DOHH2 (cell line): ENCODE results near the gene NGEF.

Source experiments
- H3F3A ChIP-seq: fragments of 200-600 bp; sonication (generic), shearing (Covaris generic); 2 replicates; pipeline ENCODE4 v1.6.0; 2016; ENCODE audit warnings: antibody characterized with exemption, mild to moderate bottlenecking; ENCODE audit not compliant: control insufficient read depth, insufficient read depth
- H3K27ac ChIP-seq: fragments of 200-600 bp; sonication (generic); 2 replicates; pipeline ENCODE4 v1.5.1; 2014; ENCODE audit warnings: low read depth, mild to moderate bottlenecking, low read length, moderate library complexity
- H3K27me3 ChIP-seq: fragments of 200-600 bp; sonication (generic); 2 replicates; pipeline ENCODE4 v1.6.1; 2014; ENCODE audit warnings: mild to moderate bottlenecking, low read length, mixed read lengths; ENCODE audit not compliant: control insufficient read depth
- H3K36me3 ChIP-seq: fragments of 200-600 bp; sonication (generic); 2 replicates; pipeline ENCODE4 v1.6.1; 2014; ENCODE audit warnings: mild to moderate bottlenecking, low read length, moderate library complexity, mixed read lengths; ENCODE audit not compliant: control insufficient read depth
- H3K4me1 ChIP-seq: fragments of 200-600 bp; sonication (generic); 2 replicates; pipeline ENCODE4 v1.6.1; 2014; ENCODE audit warnings: mild to moderate bottlenecking, low read length, mixed read lengths; ENCODE audit not compliant: control insufficient read depth
- H3K4me2 ChIP-seq: fragments of 200-600 bp; sonication (generic); 2 replicates; pipeline ENCODE4 v1.6.0; 2014; ENCODE audit warnings: mild to moderate bottlenecking, low read length, moderate library complexity
- H3K4me3 ChIP-seq: fragments of 200-600 bp; sonication (generic); 2 replicates; pipeline ENCODE4 v1.5.1; 2014; ENCODE audit warnings: mild to moderate bottlenecking, low read length, mixed read lengths
- H3K79me2 ChIP-seq: fragments of 200-600 bp; sonication (generic); 2 replicates; pipeline ENCODE4 v1.6.1; 2014; ENCODE audit warnings: mild to moderate bottlenecking, low read length, mixed read lengths; ENCODE audit not compliant: control insufficient read depth
- H3K9me2 ChIP-seq: fragments of 200-600 bp; sonication (generic); replicated peaks from 2 replicates; pipeline ENCODE4 v1.6.1; 2014; ENCODE audit warnings: mild to moderate bottlenecking, low read length, mixed read lengths; ENCODE audit not compliant: control insufficient read depth
- H3K9me3 ChIP-seq: fragments of 200-600 bp; sonication (generic); 2 replicates; pipeline ENCODE4 v1.6.1; 2014; ENCODE audit warnings: antibody characterized with exemption, low read length, mixed read lengths; ENCODE audit not compliant: control insufficient read depth, insufficient read depth
- H4K20me1 ChIP-seq: fragments of 200-600 bp; sonication (generic); 2 replicates; pipeline ENCODE4 v1.6.0; 2014; ENCODE audit warnings: low read depth, mild to moderate bottlenecking, antibody characterized with exemption, low read length, moderate library complexity; ENCODE audit not compliant: control insufficient read depth, insufficient read depth
- EZH2phosphoT487 ChIP-seq: fragments of 200-600 bp; sonication (generic); IDR thresholded peaks from 2 replicates; pipeline ENCODE4 v1.6.1; 2017; ENCODE audit warnings: borderline replicate concordance, mild to moderate bottlenecking, antibody characterized with exemption, low read length, moderate library complexity, mixed read lengths
- TF ChIP-seq, protein P1 (sequence below): fragments of 200-600 bp; sonication (generic); IDR thresholded peaks from one replicate; pipeline ENCODE4 v1.5.1; 2014; ENCODE audit warnings: antibody characterized with exemption, mild to moderate bottlenecking, low read depth, low read length; ENCODE audit not compliant: poor library complexity, severe bottlenecking

The NGEF gene

GRCh38 chr2:232859385-232859916 lies 153.6 kb downstream of the NGEF start:
- no peaks in the 10 kb centered on the region for H3K9me3 ChIP-seq
- 0 out of 2 replicates have a peak, but pooled peaks cover 3% of the 10 kb centered on the region for H3F3A ChIP-seq
- TF ChIP-seq, protein P1, sequence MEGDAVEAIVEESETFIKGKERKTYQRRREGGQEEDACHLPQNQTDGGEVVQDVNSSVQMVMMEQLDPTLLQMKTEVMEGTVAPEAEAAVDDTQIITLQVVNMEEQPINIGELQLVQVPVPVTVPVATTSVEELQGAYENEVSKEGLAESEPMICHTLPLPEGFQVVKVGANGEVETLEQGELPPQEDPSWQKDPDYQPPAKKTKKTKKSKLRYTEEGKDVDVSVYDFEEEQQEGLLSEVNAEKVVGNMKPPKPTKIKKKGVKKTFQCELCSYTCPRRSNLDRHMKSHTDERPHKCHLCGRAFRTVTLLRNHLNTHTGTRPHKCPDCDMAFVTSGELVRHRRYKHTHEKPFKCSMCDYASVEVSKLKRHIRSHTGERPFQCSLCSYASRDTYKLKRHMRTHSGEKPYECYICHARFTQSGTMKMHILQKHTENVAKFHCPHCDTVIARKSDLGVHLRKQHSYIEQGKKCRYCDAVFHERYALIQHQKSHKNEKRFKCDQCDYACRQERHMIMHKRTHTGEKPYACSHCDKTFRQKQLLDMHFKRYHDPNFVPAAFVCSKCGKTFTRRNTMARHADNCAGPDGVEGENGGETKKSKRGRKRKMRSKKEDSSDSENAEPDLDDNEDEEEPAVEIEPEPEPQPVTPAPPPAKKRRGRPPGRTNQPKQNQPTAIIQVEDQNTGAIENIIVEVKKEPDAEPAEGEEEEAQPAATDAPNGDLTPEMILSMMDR = no peak
- no peak for TF ChIP-seq EZH2phosphoT487
- no peaks in the 10 kb centered on the region for H3K9me2 ChIP-seq
- no peaks in the 10 kb centered on the region for H4K20me1 ChIP-seq
- H3K27ac ChIP-seq = no peak overlapping the region
- H3K4me3 ChIP-seq = no peak overlapping the region
- H3K79me2 ChIP-seq = no peaks in the 10 kb centered on the region
- no peaks in the 10 kb centered on the region for H3K4me1 ChIP-seq
- no peak overlapping the region for H3K4me2 ChIP-seq
- peaks cover 29% of the 10 kb centered on the region for H3K36me3 ChIP-seq
- no peaks in the 10 kb centered on the region for H3K27me3 ChIP-seq

DNA sequence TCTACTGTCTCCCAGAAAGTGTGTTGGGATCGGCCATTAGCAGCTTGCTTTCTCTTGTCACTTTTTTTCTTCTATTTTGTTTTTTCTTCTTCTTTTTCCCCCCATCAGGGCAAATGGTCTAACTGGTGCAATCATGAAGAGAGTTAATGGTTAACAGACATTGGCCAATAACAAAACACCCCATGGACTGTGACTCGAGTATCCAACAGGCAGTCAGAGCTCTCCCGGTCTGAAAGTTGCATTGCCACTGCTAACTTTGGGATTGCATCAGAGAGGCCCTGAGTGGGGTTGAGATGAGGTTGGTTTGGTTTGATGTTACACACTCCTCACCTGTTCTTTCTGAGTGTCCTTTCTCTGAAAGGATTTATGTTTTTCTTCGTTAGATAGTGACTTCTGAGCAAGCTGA lies 155.9 kb downstream of the NGEF start:
- H3K9me3 ChIP-seq = no peaks in the 10 kb centered on the region
- no peaks in the 10 kb centered on the region for H3K9me2 ChIP-seq
- H3K27me3 ChIP-seq = no peaks in the 10 kb centered on the region
- H3K79me2 ChIP-seq = no peaks in the 10 kb centered on the region
- H3K36me3 ChIP-seq = peaks cover 42% of the 10 kb centered on the region
- no peaks in the 10 kb centered on the region for H3F3A ChIP-seq
- no peak overlapping the region for H3K4me3 ChIP-seq
- TF ChIP-seq, protein P1 = no peak
- no peak for TF ChIP-seq EZH2phosphoT487
- peaks cover 3% of the 10 kb centered on the region; the same call in 1 of the 2 replicates for H3K4me1 ChIP-seq
- no peaks in the 10 kb centered on the region for H4K20me1 ChIP-seq
- no peak overlapping the region for H3K27ac ChIP-seq
- no peak overlapping the region for H3K4me2 ChIP-seq

GRCh38 chr2:232854082-232854481 lies 159.0 kb downstream of the NGEF start:
- Histone ChIP-seq H3K4me1 (peaks cover 3% of the 10 kb centered on the region; the same call in 1 of the 2 replicates), H3K79me2 (no peaks in the 10 kb centered on the region), H3K9me3 (no peaks in the 10 kb centered on the region), H3K4me2 (no peak overlapping the region), H3K27ac (no peak overlapping the region), H3K9me2 (no peaks in the 10 kb centered on the region), H3K36me3 (peaks cover 62% of the 10 kb centered on the region), H3F3A (no peaks in the 10 kb centered on the region), H3K27me3 (no peaks in the 10 kb centered on the region), H3K4me3 (no peak overlapping the region), H4K20me1 (no peaks in the 10 kb centered on the region)
- TF ChIP-seq, protein P1 = no peak
- TF ChIP-seq EZH2phosphoT487 = no peak
